Stimulated activated memory B cell treated with anti-CD40 and anti-IgM and Interleukin-4, amounts not matched to agents 10 μg/mL and 1 μg/mL and 100 μg/mL, for 72 hours (primary cell): ENCODE measurements around the gene FBXO3.

ENCODE experiments used
- ATAC-seq: fragments of 150-1000 bp; cut with Tn5 transposase; 2 replicates; pipeline ENCODE4 v1.10.0; 2021
- H3K27ac Mint-ChIP-seq: one replicate; pipeline ENCODE4 v1.8.0; 2022; ENCODE audit warnings: mild to moderate bottlenecking, mixed read lengths
- H3K27me3 Mint-ChIP-seq: one replicate; pipeline ENCODE4 v1.8.0; 2022; ENCODE audit warnings: mixed read lengths
- H3K36me3 Mint-ChIP-seq: one replicate; pipeline ENCODE4 v1.8.0; 2022; ENCODE audit warnings: mixed read lengths
- H3K4me1 Mint-ChIP-seq: one replicate; pipeline ENCODE4 v1.8.0; 2022; ENCODE audit warnings: mixed read lengths
- H3K4me3 Mint-ChIP-seq: one replicate; pipeline ENCODE4 v1.8.0; 2022; ENCODE audit warnings: mild to moderate bottlenecking, moderate library complexity, mixed read lengths
- H3K9me3 Mint-ChIP-seq: one replicate; pipeline ENCODE4 v1.8.0; 2022; ENCODE audit warnings: mixed read lengths

The FBXO3 gene

GRCh38 chr11:33692541-33692940 lies 81.8 kb downstream of the FBXO3 start:
- H3K4me3 Mint-ChIP-seq: no peak overlapping the region
- no peaks in the 10 kb centered on the region for H3K9me3 Mint-ChIP-seq
- peaks cover 11% of the 10 kb centered on the region for H3K4me1 Mint-ChIP-seq
- no peaks in the 10 kb centered on the region for H3K36me3 Mint-ChIP-seq
- no peak overlapping the region for H3K27ac Mint-ChIP-seq
- peaks cover 12% of the 10 kb centered on the region for H3K27me3 Mint-ChIP-seq
- ATAC-seq: no peak

GRCh38 chr11:33692013-33692504 lies 82.3 kb downstream of the FBXO3 start:
- H3K27ac Mint-ChIP-seq: no peak overlapping the region

GRCh38 chr11:33691066-33691864 lies 83.1 kb downstream of the FBXO3 start:
- Mint-ChIP-seq H3K27me3 (peaks cover 12% of the 10 kb centered on the region), H3K4me3 (no peak overlapping the region), H3K9me3 (no peaks in the 10 kb centered on the region), H3K27ac (no peak overlapping the region), H3K36me3 (no peaks in the 10 kb centered on the region), H3K4me1 (peaks cover 2% of the 10 kb centered on the region)
- ATAC-seq: no peak

More at GRCh38 chr11:33692013-33692504, 82.3 kb downstream of the FBXO3 start:
- peaks cover 12% of the 10 kb centered on the region for H3K27me3 Mint-ChIP-seq
- no peak overlapping the region for H3K4me3 Mint-ChIP-seq
- H3K36me3 Mint-ChIP-seq: no peaks in the 10 kb centered on the region
- no peak for ATAC-seq
- H3K9me3 Mint-ChIP-seq: no peaks in the 10 kb centered on the region
- peaks cover 10% of the 10 kb centered on the region for H3K4me1 Mint-ChIP-seq
